Islet of Langerhans (tissue), 1 donor: ENCODE results near the gene SMAD4.
A peak's percentile ranks its signal among the peaks of the same experiment; 100 is the strongest.

ENCODE experiments used
- FAIRE-seq: peaks from one replicate; lab custom pipeline; 2011; peaks lifted over from hg19 to GRCh38; lab: Jason Lieb, UNC

Gene SMAD4

GRCh38 chr18:51021226-51021965, 8.6 kb upstream of the SMAD4 start:
- FAIRE-seq = no peak

DNA sequence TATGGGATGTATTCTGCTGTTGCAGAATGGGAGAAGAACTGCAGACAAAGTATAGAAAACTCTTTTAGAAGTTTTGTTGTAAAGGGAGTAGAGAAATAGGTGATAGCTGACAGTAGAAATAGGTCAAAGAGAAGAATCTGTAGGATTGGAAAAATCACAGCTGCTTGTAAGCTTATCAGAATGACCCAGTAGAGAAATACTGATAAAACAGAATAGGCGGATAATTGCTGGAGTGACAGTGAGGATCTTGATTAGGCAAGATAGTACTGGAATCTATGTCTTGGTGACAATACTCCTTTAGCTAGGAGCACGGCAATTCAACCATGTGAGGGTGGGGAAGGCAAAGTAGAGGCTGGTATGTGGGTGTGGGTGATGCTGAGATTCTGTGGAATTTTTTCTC, 4.5 kb upstream of the SMAD4 start:
- no peak for FAIRE-seq

- FAIRE-seq = no peak
These were observed 1.7 kb upstream of the SMAD4 start for GRCh38 chr18:51028201-51028805.

DNA sequence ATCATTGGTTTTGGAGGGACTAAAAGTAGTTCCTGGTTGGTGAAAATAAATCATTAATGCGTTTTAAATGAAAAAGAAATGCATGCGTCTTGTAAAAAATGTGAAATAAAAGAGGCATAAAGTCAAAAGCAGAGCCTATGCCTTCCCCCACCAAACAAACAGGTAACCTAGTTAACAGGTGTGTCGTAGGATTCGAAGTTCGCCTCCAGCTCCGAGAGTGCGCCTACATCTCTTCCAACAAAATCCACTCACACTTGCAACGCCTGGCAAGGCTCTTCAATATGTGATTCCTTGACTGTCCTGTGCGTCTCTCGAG, 677 bp upstream of the SMAD4 start:
- no peak for FAIRE-seq

GRCh38 chr18:51030537-51031258, 685 bp downstream of the SMAD4 start:
- FAIRE-seq = no peak

DNA sequence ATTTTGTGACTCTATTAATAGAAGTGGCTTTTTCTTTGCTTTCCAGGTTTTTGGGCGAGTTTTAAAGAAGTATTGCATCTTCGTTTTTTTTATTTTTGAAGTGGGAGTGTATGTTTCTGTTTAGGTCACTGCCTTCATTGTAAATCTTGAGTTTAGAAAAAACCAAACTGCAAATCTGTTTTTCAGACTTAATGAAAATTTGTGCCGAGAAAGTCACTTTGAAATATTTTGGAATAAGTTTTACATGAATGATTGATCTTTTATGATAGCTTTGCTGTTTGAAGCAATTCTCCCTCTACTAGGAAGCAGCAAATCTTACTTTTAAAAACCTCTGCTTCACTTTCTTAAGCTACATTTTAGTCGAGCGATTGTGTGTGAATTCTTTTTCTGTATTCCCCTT, 2.2 kb downstream of the SMAD4 start:
- FAIRE-seq = no peak

DNA sequence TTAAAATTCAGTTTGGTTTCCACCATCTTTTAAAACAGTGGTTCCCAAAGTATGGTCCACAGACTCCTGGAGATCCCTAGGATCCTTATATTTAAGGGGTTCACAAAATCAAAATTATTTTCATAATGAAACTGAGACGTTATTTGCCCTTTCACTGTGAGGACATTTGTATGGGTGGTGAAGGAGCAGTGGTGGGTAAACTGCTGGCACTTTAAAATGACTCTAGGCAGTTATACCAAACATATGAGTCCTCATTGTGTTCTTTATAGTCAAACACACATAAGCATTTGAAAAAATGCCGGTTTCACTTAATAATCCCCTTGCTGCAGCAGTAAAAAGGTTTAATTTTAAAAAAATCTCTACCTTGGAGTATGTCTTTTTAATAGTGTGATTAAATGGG, 7.2 kb downstream of the SMAD4 start:
- no peak for FAIRE-seq

DNA sequence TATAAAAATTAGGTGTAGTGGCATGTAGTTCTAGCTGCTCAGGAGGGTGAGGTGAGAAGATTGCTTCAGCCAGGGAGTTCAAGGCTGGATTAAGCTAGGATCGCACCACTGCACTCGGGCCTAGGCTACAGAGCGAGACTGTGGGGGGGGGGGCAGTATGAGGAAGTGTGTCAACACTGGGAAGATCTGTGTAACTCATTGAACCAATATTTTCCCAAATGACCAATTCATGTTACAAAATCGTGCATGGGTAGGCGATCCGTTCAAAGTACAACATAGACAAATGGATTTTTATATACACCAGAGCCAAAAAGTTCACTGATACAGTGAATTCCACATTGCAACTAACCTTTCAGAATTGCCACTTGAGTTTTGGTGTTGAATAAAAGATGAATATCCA, 8.1 kb downstream of the SMAD4 start:
- FAIRE-seq = no peak

DNA sequence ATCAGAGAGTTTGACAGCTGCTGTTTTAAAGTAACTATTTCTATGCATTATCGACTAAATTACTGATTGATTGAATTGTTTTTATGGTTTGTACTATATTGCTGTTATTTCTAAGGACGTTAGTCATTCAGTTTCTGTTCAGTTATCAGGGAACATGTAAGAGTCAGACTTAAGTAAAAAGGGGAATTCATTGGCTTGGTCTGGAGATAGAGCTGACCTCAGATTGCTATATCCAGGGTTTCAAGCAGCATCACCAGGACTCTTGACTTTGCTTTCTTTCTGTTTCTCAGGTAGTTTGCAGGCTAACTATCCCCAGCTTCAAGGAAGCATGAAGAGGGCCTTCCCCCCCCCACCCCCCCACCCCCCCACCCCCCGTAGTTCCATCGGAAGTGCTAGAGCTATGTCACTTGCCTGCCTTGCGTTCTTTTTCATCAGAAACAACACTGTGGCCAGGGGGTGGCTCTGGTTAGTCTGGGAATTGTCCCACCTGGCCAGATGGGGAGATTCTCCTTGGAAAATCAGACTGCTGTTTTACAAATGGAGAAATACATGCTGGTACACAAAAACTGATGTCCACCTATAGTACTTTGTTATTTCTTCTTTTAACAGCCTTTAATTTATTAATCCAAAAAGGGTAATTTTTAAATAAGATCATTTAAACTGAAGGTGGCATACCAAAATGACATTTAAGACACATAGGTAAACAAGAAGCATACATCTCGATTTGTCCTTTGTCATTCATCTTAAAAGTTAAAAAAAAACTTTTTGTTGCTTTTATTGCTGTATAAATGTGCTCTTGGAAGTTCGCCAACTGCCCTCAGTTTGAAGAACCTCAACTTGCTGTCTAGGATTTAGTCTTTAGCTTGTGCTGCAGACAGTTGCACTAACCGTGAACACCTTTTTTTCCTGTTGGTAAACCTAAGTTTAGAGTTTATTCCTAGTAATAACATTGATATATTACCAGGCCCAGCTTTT, 9.4 kb downstream of the SMAD4 start:
- no peak for FAIRE-seq

DNA sequence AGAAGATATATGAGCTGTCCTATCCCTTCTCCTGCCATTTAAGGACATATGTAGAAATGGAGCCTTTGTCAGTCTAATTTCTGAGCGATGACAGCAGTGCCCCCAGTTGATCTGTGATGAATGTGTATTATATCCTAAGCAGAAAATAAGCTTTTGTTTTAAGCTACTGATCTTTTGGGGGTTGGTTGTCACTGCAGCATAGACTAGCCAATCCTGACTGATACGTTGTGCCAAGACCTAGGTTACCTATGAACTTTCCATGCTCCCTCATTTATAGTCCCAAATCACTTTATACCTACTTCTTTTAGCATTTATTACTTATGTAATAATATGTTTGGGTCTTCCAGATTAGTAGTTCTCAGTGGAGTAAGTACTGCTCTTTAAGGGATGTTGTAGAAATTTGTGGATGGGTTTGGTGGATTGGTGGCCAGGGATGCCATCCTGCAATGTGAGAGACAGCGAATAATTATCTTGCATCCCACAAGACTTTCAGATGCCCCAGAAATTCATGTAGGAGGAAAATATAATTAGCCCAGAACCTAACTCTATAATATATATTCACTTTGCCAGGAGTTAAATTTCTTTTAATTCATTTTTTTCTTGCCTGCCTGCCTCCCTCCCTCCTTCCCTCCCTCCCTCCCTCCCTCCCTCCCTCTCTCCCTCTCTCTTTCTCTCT, 11.8 kb downstream of the SMAD4 start:
- FAIRE-seq = no peak

- FAIRE-seq = peak; percentile 56
These were observed 15.0 kb downstream of the SMAD4 start for GRCh38 chr18:51044928-51045585.

DNA sequence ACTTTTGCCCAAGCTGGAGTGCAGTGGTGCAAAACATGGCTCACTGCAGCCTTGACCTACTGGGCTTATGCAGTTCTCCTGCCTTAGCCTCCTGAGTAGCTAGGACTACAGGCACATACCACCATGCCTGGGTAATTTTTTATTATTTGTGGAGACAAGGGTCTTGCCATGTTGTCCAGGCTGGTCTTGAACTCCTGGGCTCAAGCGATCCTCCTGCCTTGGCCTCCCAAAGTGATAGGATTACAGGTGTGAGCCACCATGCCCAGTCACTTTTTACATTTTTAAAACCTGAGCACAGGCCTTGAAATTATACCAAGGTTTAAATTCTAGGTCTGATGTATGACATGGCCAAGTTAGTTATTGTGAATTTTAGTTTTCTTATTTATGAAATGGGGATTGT, 18.2 kb downstream of the SMAD4 start:
- peak; percentile 36 for FAIRE-seq

- FAIRE-seq = no peak
These were observed 19.1 kb downstream of the SMAD4 start for GRCh38 chr18:51049137-51049536.

DNA sequence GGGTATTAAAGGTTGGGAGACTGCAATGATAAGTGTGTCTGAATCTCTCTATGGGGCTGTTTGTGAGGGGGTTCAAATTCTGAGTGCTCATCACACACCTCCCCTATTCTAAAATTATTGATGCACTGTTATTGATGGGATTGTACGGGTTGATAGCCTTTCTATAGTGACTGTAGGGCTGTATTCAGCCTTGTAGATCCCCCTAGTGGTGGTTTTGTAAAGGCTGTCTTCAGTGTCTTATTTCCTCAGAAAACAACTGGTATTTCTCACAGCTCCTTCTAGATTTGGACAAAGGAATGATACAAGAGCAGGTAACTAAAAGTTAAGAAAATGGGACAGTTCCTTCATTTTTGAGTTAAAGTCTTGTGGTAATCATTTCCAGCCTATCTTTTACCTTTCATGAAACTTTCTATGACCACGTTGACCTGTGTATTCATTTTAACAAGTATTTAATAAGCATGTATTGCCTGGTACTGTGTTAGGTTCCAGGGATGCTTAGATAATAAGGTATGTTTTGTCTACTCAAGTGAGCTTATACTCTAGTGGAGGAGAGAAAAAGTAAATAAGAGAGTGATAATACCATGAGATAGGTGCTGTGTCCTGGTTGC, 21.2 kb downstream of the SMAD4 start:
- peak; percentile 58 for FAIRE-seq

DNA sequence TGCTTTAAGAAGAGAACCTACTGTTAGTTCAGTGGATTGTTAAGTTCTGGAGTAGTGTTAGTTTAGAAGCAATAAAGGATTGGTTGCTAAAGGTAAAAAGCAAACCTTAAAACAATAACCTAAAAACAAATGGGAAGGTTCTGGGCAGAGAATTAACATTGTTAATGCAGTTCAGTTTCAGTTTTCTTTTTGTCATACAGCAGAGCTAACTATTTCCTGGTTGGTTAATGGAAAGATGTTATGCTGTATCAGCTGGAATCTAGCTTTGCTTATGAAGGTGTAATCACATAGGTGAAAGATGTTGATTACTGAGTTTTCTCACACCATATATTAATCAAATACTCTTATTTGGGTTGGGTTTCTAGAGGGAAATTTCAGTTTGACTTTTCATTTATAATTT, 23.8 kb downstream of the SMAD4 start:
- peak; percentile 99 for FAIRE-seq

GRCh38 chr18:51054764-51055163, 24.8 kb downstream of the SMAD4 start:
- FAIRE-seq = no peak

- FAIRE-seq = no peak
These were observed 30.0 kb downstream of the SMAD4 start for GRCh38 chr18:51059969-51060368.

DNA sequence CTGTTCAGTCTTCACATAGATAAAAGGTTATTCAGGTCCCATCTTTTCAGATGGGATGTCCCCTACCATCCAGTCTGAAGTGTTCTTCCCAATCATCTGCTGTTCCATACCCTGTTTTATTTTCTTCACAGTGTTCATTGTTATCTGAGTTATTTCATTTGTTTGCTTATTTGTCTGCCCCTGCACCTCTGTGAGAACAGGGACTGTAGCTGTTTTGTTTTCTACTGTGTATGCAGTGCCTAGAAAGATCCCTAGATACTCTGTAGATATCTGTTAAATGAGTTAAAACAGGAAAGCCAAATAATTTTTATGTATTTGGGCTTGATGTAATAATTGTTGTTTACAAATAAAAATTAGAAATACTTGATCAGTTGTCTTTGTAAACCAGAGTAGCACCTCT, 34.2 kb downstream of the SMAD4 start:
- FAIRE-seq = no peak

DNA sequence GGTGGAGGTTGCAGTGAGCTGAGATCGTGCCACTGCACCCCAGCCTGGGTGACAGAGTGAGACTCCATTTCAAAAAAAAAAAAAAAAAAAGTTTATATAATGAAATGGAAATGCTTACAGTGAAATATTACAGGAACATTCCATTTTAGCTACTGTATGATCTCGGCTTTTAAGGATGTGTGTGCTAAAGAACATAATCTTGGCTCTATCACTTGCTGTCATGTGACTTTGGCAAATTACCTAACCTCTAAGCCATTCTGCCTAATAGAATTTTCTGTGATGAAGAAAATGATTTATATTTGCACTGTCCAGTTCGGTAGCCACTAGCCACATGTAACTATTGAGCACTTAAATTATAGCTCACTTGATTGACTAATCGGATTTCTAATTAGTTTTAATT, 36.3 kb downstream of the SMAD4 start:
- FAIRE-seq = peak; percentile 30

DNA sequence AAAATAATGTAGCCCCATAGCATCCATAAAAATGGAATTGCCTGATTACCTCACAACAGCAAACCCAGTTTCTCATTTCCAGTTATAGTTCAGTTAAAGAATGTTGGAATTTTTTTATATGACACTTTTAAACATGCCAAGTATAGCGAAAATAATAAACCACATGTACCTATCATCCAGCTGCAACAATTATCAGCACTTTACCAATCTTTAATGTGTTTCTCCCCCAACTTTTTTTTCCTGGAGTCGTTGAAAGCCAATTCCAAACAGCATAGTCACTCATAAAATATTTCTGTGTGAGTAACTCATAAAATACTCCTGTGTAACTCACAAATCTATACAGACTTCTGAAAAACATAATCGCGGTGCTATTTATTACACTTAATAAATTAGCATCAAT, 38.1 kb downstream of the SMAD4 start:
- no peak for FAIRE-seq

DNA sequence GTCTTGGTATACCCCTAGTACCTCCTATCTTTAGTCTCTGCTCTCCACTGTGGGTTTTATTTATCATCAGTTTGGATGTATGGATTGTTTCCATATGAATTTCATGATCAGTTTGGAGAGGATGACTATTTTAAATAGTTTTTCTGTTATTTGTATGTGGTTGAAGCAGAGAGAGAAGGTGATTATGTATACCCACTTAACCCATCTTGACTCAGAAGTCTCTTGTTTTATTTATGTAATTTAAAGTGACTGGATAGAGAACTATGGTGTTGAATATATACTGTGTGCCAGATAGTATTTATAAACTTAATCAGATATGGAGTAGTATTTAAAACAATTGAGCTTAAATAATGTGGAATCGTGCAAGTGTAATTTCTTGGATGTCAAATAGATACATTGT, 39.9 kb downstream of the SMAD4 start:
- FAIRE-seq = no peak
